ENCODE measurements around the gene IL17RA.

Gene IL17RA

DNA sequence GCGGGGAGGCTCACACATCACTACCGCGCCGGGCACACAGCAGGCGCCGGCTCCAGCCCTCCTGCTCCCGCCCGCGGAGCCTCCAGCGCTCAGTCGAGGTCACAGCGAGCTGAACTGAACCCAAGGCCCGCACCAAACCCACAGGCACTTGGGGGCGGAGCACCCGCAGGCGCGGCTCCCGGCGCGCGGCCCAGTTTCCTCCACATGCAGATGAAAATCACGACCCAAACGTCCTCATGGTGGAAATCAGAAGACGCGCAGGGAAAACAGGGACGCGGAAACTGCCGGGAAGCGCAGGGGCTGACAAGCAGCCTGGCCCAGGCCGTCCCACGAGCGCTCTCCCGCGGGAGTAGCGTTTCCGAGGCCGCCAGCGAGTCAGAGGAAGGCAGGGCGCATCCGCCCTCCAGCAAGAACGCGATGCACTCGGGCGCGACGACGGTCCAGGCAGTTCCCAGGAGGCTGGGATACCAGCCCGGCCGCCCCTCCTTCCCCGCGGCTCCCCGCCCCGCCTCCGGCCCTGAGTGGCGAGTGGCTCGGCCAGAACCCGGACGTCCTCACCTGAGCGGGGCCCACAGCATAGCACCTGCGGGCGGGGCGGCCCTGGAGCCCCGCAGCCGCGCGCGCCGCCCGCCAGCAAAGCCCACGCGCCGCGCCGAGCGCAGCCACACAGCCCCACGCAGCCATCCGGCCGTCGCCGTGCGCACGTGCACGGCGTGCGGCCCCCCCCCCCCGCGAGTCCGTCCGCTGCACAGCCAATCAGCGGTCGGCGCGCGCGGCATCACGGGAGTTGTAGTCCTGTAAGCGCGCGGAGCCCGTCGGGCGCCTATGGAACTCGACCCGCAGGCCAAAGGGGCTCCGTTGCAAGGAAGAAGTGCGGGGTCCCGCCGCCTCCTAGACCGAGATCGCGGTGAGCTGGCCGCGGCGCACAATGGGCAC, 74.0 kb downstream of the IL17RA start, which contains the start of gene HDHD5:
TSS of gene HDHD5 (minus strand) at position 710 of the 936 bp plus-strand sequence. CDS start at position 684, 26 bp downstream.
- peak; percentile 89 for DNase-seq (ENCODE audit: low spot score)

DNA sequence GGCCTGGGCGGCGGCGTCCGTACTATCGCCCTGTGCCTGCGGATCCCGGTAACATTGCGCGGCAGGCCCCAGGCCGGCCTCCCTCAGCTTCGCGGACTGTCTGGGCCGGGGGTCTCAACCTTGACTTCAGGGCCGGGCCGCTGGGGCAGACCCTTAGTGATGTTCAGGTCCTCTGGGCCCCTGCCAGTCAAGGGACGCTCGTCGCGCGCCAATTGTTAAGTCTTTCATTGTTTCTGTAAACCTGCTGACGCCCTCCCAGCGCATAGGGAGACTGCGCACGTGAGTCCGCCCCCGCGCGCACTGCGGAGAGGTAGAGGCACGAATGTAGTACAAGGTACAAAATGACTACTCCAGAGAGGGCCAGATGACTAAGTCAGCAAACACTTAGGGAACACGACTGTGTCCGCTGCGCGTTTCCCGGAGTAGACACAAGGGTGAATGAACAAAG, 74.7 kb downstream of the IL17RA start:
- DNase-seq (ENCODE audit: low spot score): no peak

DNA sequence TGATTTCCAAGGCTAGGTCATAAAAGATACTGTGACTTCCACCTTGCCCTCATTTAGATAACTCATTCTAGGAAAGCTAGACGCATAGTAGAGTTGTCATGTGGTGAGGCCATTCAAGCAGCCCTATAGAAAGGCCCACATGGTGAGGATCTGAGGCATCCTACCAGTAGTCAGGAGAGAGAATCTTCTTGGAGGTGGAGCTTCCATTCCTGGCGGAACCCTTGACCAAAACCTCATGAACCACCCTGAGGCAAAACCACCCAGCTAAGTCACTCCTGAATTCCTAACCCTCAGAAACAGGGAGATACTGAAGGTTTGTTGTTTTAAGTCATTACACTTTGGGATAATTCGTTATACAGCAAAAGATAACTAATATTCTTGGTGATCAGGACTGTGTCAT, 77.2 kb downstream of the IL17RA start:
- DNase-seq (ENCODE audit: low spot score): no peak

DNA sequence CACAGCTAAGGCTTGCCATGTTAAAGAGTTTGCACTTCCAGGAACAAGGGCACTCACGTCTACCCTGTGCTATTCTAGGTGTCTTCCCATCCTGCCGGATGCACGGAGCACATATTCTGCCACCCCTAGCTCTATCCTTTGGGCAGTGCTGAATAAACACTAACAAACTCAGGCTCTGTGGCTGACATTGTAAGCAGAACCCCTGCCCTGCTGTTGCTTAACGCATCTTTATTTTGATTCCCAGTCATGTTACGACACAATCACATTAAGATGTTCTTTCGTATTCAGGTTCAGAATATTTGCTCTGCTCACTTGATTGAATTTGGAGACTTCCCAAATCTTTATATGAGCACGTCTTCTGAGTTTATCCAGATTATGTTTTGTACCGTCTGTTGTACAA, 77.9 kb downstream of the IL17RA start:
- DNase-seq (ENCODE audit: low spot score): no peak

DNA sequence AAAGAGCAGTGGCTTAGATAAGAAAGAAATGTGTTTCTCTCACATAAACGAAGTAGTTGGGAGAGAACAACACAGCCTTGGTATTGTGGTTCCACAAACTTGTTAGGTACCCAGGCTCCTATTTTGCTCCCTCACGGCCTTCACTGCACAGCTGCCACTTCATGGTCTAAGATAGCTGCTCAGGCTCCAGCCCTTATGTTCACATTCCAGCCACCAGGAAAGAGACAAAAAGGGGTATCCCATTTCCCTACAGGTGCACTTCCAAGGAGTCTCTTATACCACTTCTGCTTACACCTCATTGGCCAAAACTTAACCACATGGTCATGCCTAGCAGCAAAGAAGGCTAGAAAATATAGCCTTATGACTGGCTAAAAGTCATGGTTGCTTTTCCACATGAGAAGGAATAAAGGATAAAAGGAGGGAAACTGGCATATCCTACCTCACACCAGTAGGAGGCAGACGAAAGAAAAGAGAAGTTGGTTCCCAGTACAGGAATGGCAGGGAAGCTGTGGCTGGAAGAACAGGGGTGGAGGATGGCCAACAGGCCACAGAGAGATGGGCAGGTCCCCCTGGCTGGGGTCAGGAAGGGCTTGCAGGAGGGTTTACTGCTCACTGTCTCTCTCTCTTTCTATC, 79.7 kb downstream of the IL17RA start:
- DNase-seq (ENCODE audit: low spot score): no peak

Measured in CD4-positive, alpha-beta T cell treated with Interleukin-6 at 100 ng/mL for 8 hours (primary cell).